ACC112 (cell line): ENCODE measurements around the gene ISL1.

Source experiments
- H2AFZ ChIP-seq: fragments of 200-600 bp; sonication (generic); one replicate; pipeline ENCODE4 v1.6.0; 2017; ENCODE audit warnings: antibody characterized with exemption, low read length; ENCODE audit not compliant: unreplicated experiment
- H3K27ac ChIP-seq: fragments of 200-600 bp; sonication (generic); 2 replicates; pipeline ENCODE4 v1.5.1; 2014; ENCODE audit warnings: low read depth, mild to moderate bottlenecking, antibody characterized with exemption, low read length, moderate library complexity
- H3K27me3 ChIP-seq: fragments of 200-600 bp; sonication (generic); 2 replicates; pipeline ENCODE4 v1.6.1; 2014; ENCODE audit warnings: mild to moderate bottlenecking, antibody characterized with exemption, low read length, moderate library complexity, mixed read lengths; ENCODE audit not compliant: insufficient read depth
- H3K36me3 ChIP-seq: fragments of 200-600 bp; sonication (generic); 2 replicates; pipeline ENCODE4 v1.6.1; 2016; ENCODE audit warnings: mild to moderate bottlenecking, antibody characterized with exemption, low read length, moderate library complexity, mixed read lengths; ENCODE audit not compliant: insufficient read depth
- H3K4me1 ChIP-seq: fragments of 200-600 bp; sonication (generic); one replicate; pipeline ENCODE4 v1.6.1; 2016; ENCODE audit warnings: low read length, mixed read lengths; ENCODE audit not compliant: insufficient read depth, unreplicated experiment, control insufficient read depth
- H3K4me3 ChIP-seq: fragments of 200-600 bp; sonication (generic); 2 replicates; pipeline ENCODE4 v1.5.1; 2014; ENCODE audit warnings: mild to moderate bottlenecking, low read depth, low read length
- H3K79me2 ChIP-seq: fragments of 200-600 bp; sonication (generic); one replicate; pipeline ENCODE4 v1.6.0; 2016; ENCODE audit warnings: low read length; ENCODE audit not compliant: control insufficient read depth, unreplicated experiment, insufficient read depth

The ISL1 gene

GRCh38 chr5:51397996-51398395 is 14.7 kb downstream of the ISL1 start:
- Histone ChIP-seq H3K79me2 (no peaks in the 10 kb centered on the region), H2AFZ (no peak overlapping the region), H3K4me1 (no peaks in the 10 kb centered on the region), H3K36me3 (no peaks in the 10 kb centered on the region), H3K27ac (no peak overlapping the region), H3K27me3 (peaks cover 72% of the 10 kb centered on the region), H3K4me3 (no peak overlapping the region)

GRCh38 chr5:51398875-51399642 is 15.8 kb downstream of the ISL1 start:
- no peak overlapping the region for H3K27ac ChIP-seq
- H2AFZ ChIP-seq, result no peak overlapping the region
- no peaks in the 10 kb centered on the region for H3K4me1 ChIP-seq
- no peaks in the 10 kb centered on the region for H3K79me2 ChIP-seq
- H3K27me3 ChIP-seq, result peaks cover 61% of the 10 kb centered on the region
- H3K4me3 ChIP-seq, result no peak overlapping the region
- H3K36me3 ChIP-seq, result no peaks in the 10 kb centered on the region

- no peaks in the 10 kb centered on the region for H3K79me2 ChIP-seq
- H3K4me1 ChIP-seq, result no peaks in the 10 kb centered on the region
- H3K36me3 ChIP-seq, result no peaks in the 10 kb centered on the region
- no peak overlapping the region for H2AFZ ChIP-seq
- no peak overlapping the region for H3K27ac ChIP-seq
- H3K27me3 ChIP-seq, result peaks cover 56% of the 10 kb centered on the region
- no peak overlapping the region for H3K4me3 ChIP-seq
Measured at GRCh38 chr5:51399643-51400006, 16.4 kb downstream of the ISL1 start.

GRCh38 chr5:51404255-51404654 is 21.0 kb downstream of the ISL1 start:
- Histone ChIP-seq H2AFZ (no peak overlapping the region), H3K79me2 (no peaks in the 10 kb centered on the region), H3K27me3 (peaks cover 11% of the 10 kb centered on the region), H3K27ac (no peak overlapping the region), H3K4me3 (no peak overlapping the region), H3K36me3 (no peaks in the 10 kb centered on the region), H3K4me1 (no peaks in the 10 kb centered on the region)

GRCh38 chr5:51411921-51412325 is 28.7 kb downstream of the ISL1 start:
- H3K27me3 ChIP-seq, result no peaks in the 10 kb centered on the region
- no peaks in the 10 kb centered on the region for H3K36me3 ChIP-seq
- no peak overlapping the region for H3K4me3 ChIP-seq
- H2AFZ ChIP-seq, result no peak overlapping the region
- no peaks in the 10 kb centered on the region for H3K4me1 ChIP-seq
- no peak overlapping the region for H3K27ac ChIP-seq
- H3K79me2 ChIP-seq, result no peaks in the 10 kb centered on the region

GRCh38 chr5:51414516-51414915 is 31.3 kb downstream of the ISL1 start:
- Histone ChIP-seq H3K4me1 (no peaks in the 10 kb centered on the region), H3K27me3 (no peaks in the 10 kb centered on the region), H3K36me3 (no peaks in the 10 kb centered on the region), H3K4me3 (no peak overlapping the region), H3K79me2 (no peaks in the 10 kb centered on the region), H2AFZ (no peak overlapping the region), H3K27ac (no peak overlapping the region)

GRCh38 chr5:51416149-51416548 is 32.9 kb downstream of the ISL1 start:
- H3K36me3 ChIP-seq, result no peaks in the 10 kb centered on the region
- no peak overlapping the region for H2AFZ ChIP-seq

GRCh38 chr5:51433052-51433710 is 49.9 kb downstream of the ISL1 start:
- Histone ChIP-seq H3K79me2 (no peaks in the 10 kb centered on the region), H3K36me3 (no peaks in the 10 kb centered on the region), H3K4me3 (no peak overlapping the region), H3K27me3 (no peaks in the 10 kb centered on the region), H3K27ac (no peak overlapping the region), H2AFZ (no peak overlapping the region), H3K4me1 (no peaks in the 10 kb centered on the region)

More at GRCh38 chr5:51416149-51416548, 32.9 kb downstream of the ISL1 start:
- no peak overlapping the region for H3K4me3 ChIP-seq
- H3K27me3 ChIP-seq, result no peaks in the 10 kb centered on the region
- H3K79me2 ChIP-seq, result no peaks in the 10 kb centered on the region
- no peaks in the 10 kb centered on the region for H3K4me1 ChIP-seq
- no peak overlapping the region for H3K27ac ChIP-seq

- no peaks in the 10 kb centered on the region for H3K79me2 ChIP-seq
- no peaks in the 10 kb centered on the region for H3K36me3 ChIP-seq
- H3K27me3 ChIP-seq, result no peaks in the 10 kb centered on the region
- no peak overlapping the region for H3K4me3 ChIP-seq
- no peaks in the 10 kb centered on the region for H3K4me1 ChIP-seq
- H2AFZ ChIP-seq, result no peak overlapping the region
- H3K27ac ChIP-seq, result no peak overlapping the region
Measured at GRCh38 chr5:51439232-51439631, 56.0 kb downstream of the ISL1 start.
